HepG2 (cell line): ENCODE results near the gene FHIT. TPM values are rescaled to one million over a fixed set of nuclear protein-coding genes. Genes with fewer than 3 reads are reported as not detected.

Experiments used
- ATAC-seq: fragments of 200-7000 bp; cut with Tn5 transposase; 3 replicates; pipeline ENCODE4 v1.9.1; 2020; ENCODE audit warnings: mild to moderate bottlenecking, moderate library complexity
- BruUV-seq: library from RNA; stranded (reverse); fragments of 400-500 nt; replicated peaks from 2 replicates; lab custom pipeline; 2021; lab: Mats Ljungman, UMichigan
- CTCF ChIA-PET: fragments of 300-600 bp; formaldehyde crosslinking; extraction: SDS; loops from one replicate; lab custom pipeline; 2021; ENCODE audit warnings: low total read pairs, inconsistent platforms, low intra/inter-chr PET ratio; lab: Yijun Ruan, JAX
- POLR2A ChIA-PET: fragments of 350-600 bp; sonication (Branson Sonifier 250); formaldehyde crosslinking; loops from one replicate; lab custom pipeline; 2020; ENCODE audit warnings: antibody characterized with exemption, inconsistent platforms; lab: Yijun Ruan, JAX
- DNase-seq: peaks from one replicate; pipeline ENCODE4 v3.0.0-alpha.2; 2015; ENCODE audit warnings: low spot score
- FAIRE-seq: peaks from 3 replicates; lab custom pipeline; 2011; peaks lifted over from hg19 to GRCh38; lab: Jason Lieb, UNC
- H2AFZ ChIP-seq: one replicate; pipeline ENCODE4 v1.6.1; 2011; ENCODE audit warnings: low read length, inconsistent platforms
- H3K27ac ChIP-seq: fragments of 300-600 bp; 3 replicates; pipeline ENCODE4 v1.8.0; 2011; ENCODE audit warnings: mixed run types, mild to moderate bottlenecking, mixed read lengths, low read length, inconsistent platforms; ENCODE audit not compliant: insufficient read depth; ENCODE audit errors: extremely low read length
- H3K27me3 ChIP-seq, 2 experiments: fragments of 200-600 bp in 1 of 2; 2 replicates in 1 of 2; 3 replicates in 1 of 2; pipeline versions ENCODE4 v1.6.0 to v1.8.0; 2011; ENCODE audit warnings: low read length in 2 of 2, mild to moderate bottlenecking in 2 of 2, moderate library complexity in 2 of 2, inconsistent platforms in 1 of 2; ENCODE audit not compliant: insufficient read depth in 2 of 2, control insufficient read depth in 1 of 2
- H3K36me3 ChIP-seq, 2 experiments: fragments of 200-600 bp in 1 of 2; replicated peaks in 1 of 2; 2 replicates in 1 of 2; 3 replicates in 1 of 2; pipeline versions ENCODE4 v1.5.1 to v1.8.0; 2011; ENCODE audit warnings: low read length in 2 of 2, inconsistent platforms in 1 of 2; ENCODE audit not compliant: insufficient read depth in 2 of 2, control insufficient read depth in 1 of 2
- H3K4me1 ChIP-seq: 2 replicates; pipeline ENCODE4 v1.5.1; 2012; ENCODE audit warnings: low read length, inconsistent platforms; ENCODE audit not compliant: insufficient read depth
- H3K4me2 ChIP-seq: 2 replicates; pipeline ENCODE4 v1.6.0; 2011; ENCODE audit warnings: low read depth, low read length, inconsistent platforms
- H3K4me3 ChIP-seq, 3 experiments: fragments of 200-600 bp in 1 of 3; sonication (generic), shearing (Covaris generic) in 1 of 3; replicated peaks in 1 of 3; 2 replicates each; pipeline ENCODE4 v1.5.1; 2011 to 2016; ENCODE audit warnings: low read length in 3 of 3, inconsistent platforms in 2 of 3, low read depth in 2 of 3, mild to moderate bottlenecking in 2 of 3, control low read depth in 1 of 3, mixed read lengths in 1 of 3; ENCODE audit not compliant: insufficient read depth in 1 of 3
- H3K79me2 ChIP-seq: one replicate; pipeline ENCODE4 v1.6.1; 2011; ENCODE audit warnings: low read length, inconsistent platforms; ENCODE audit not compliant: insufficient read depth
- H3K9ac ChIP-seq: 2 replicates; pipeline ENCODE4 v1.6.0; 2011; ENCODE audit warnings: mild to moderate bottlenecking, low read depth, low read length, inconsistent platforms; ENCODE audit not compliant: insufficient read depth
- H3K9me3 ChIP-seq: 2 replicates; pipeline ENCODE4 v1.5.1; 2012; ENCODE audit warnings: mild to moderate bottlenecking, low read length
- H4K20me1 ChIP-seq: 2 replicates; pipeline ENCODE4 v1.6.0; 2011; ENCODE audit warnings: inconsistent platforms, mild to moderate bottlenecking, low read length, moderate library complexity; ENCODE audit not compliant: insufficient read depth
- BRF2 ChIP-seq: sonication (generic); formaldehyde crosslinking; IDR thresholded peaks from 2 replicates; pipeline ENCODE4 v1.8.1; 2022; ENCODE audit warnings: mild to moderate bottlenecking, missing genetic modification reagents
- CBX2 ChIP-seq, 2 experiments: fragments of 200-600 bp in 1 of 2; sonication (generic); formaldehyde crosslinking in 1 of 2; IDR thresholded peaks; 2 replicates each; pipeline versions ENCODE4 v1.7.0 to v1.8.1; 2018 to 2022; ENCODE audit warnings: low read depth in 2 of 2, low read length in 1 of 2, mild to moderate bottlenecking in 1 of 2, missing genetic modification reagents in 1 of 2
- FOXP4 ChIP-seq: sonication (generic); formaldehyde crosslinking; IDR thresholded peaks from 2 replicates; pipeline ENCODE4 v1.4.0; 2020; ENCODE audit warnings: missing genetic modification reagents
- HNRNPK ChIP-seq: fragments of 200-400 bp; formaldehyde crosslinking; IDR thresholded peaks from 2 replicates; pipeline ENCODE4 v1.6.1; 2018; ENCODE audit warnings: low read length, low read depth, moderate library complexity, mild to moderate bottlenecking; ENCODE audit not compliant: poor library complexity, severe bottlenecking
- ZKSCAN1 ChIP-seq: fragments of 150-350 bp; IDR thresholded peaks from 2 replicates; pipeline ENCODE4 v1.6.1; 2014; ENCODE audit warnings: low read length
- ZNF253 ChIP-seq: sonication (generic); formaldehyde crosslinking; IDR thresholded peaks from 2 replicates; pipeline ENCODE4 v1.8.0; 2022; ENCODE audit warnings: mild to moderate bottlenecking, missing genetic modification reagents, borderline replicate concordance
- WGBS: methylation state at CpG from one replicate; pipeline ENCODE4 v1.1.6; 2017; ENCODE audit warnings: low lambda C conversion rate; 5-methylcytosine and 5-hydroxymethylcytosine counted together
- in situ Hi-C: cut with HindIII; loops from 2 replicates; pipeline ENCODE4 v1.10.0; 2017; ENCODE audit warnings: low pct_unique_long_range_greater_than_20kb; ENCODE audit not compliant: extremely low pct_ligation_motif_present
- intact Hi-C: fragments of 100-400 bp; cut with micrococcal nuclease; formaldehyde crosslinking; loops from one replicate; pipeline ENCODE4 v1.10.0; 2022; ENCODE audit not compliant: unreplicated experiment
- polyA plus RNA-seq, 8 experiments: library from polyadenylated mRNA; depleted of rRNA in 3 of 8; stranded (reverse) in 7 of 8; unstranded in 1 of 8; fragments of >200 nt; fragmentation: Illumina TruSeq in 4 of 8; extraction: Trizol in 4 of 8; gene quantifications; 2 replicates each; pipeline versions ENCODE4 v1.2.1 to v1.2.3, GENCODE V29; 2011 to 2016; ENCODE audit warnings: low read depth in 4 of 8, missing spikeins in 1 of 8, mixed read lengths in 1 of 8; ENCODE audit not compliant: insufficient read depth in 1 of 8
- total RNA-seq, 5 experiments: library from RNA; depleted of rRNA; stranded (reverse); fragments of >200 nt; fragmentation: Illumina TruSeq; extraction: Trizol; gene quantifications; 2 replicates each; pipeline ENCODE4 v1.2.3, GENCODE V29; 2016; ENCODE audit warnings: low read depth in 1 of 5

Gene FHIT
- total and polyA plus RNA-seq, 2 of the 13 experiments (the other 11 are each of a cell fraction or from before 2014, with no cell fraction given): 4.0 to 4.6 TPM

GRCh38 chr3:61199843-61200242, 51.4 kb downstream of the FHIT start:
- FAIRE-seq: no peak
- DNase-seq: no peak
- TF ChIP-seq CBX2 (IDR thresholded peaks at IDR 0.05; ENCODE audit: low read depth, low read length): no peak
- TF ChIP-seq CBX2 (CRISPR knock-in tag; IDR thresholded peaks at IDR 0.05; ENCODE audit: low read depth): no peak
- TF ChIP-seq FOXP4 (CRISPR knock-in tag): no peak
- no peak for TF ChIP-seq ZKSCAN1
- no peak for TF ChIP-seq BRF2
- TF ChIP-seq ZNF253: no peak
- TF ChIP-seq HNRNPK: no peak
- no peak overlapping the region for H2AFZ ChIP-seq
- H3K27me3 ChIP-seq: no peaks in the 10 kb centered on the region
- H3K9ac ChIP-seq: no peak overlapping the region
- H3K79me2 ChIP-seq: no peaks in the 10 kb centered on the region
- no peaks in the 10 kb centered on the region for H3K36me3 ChIP-seq
- H4K20me1 ChIP-seq: no peaks in the 10 kb centered on the region
- H3K4me1 ChIP-seq: peaks cover 20% of the 10 kb centered on the region
- no TSS peak for BruUV-seq
- CTCF ChIA-PET: no interaction called here
- WGBS: 94% methylated on average over 2 of the region's 2 CpGs
- no peak overlapping the region for H3K27ac ChIP-seq
- intact Hi-C loops (no loop called here), in situ Hi-C loops (no loop called here)
- ATAC-seq: no peak
- no peak overlapping the region for H3K4me2 ChIP-seq
- no peaks in the 10 kb centered on the region for H3K9me3 ChIP-seq
- H3K4me3 ChIP-seq: no peak overlapping the region
- POLR2A ChIA-PET: no interaction called here
